LNCaP clone FGC (cell line): ENCODE measurements around the gene TUBA3D.
"Not testable (repeated sequence)": the region's sequence is repeated elsewhere in the genome, so short reads cannot be mapped to it uniquely, and the experiment has no call there.

ENCODE experiments used
- DNase-seq: peaks from one replicate; pipeline ENCODE4 v3.0.0-alpha.2; 2011; ENCODE audit warnings: low read depth
- H3K4me3 ChIP-seq: 2 replicates; pipeline ENCODE4 v1.5.1; 2011; ENCODE audit warnings: mild to moderate bottlenecking, low read depth, low read length, control low read depth
- TF ChIP-seq, protein P1 (sequence below): IDR thresholded peaks from 2 replicates; pipeline ENCODE4 v1.5.1; 2012; ENCODE audit warnings: mild to moderate bottlenecking; ENCODE audit not compliant: control insufficient read depth, insufficient read depth; ENCODE audit errors: extremely low read depth

TUBA3D gene

DNA sequence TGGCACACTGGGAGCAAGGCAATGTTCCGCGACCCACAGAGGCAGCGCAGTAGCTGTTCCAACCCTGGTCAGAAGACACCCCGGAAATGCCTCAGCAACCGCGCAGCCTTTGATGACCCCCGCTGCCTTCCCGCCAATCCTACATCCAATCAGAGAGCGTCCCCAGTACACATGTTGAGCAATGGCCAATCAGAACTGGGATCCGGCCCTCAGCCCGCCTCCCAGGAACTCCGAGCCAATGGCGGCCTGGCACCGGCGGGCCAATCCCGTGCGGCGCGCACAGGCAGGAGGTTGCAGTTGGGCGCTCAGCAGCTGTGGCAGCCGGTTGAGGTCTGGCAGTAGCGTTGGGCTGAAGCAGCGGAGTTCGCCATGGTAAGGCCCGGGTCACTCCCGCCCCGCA lies at the start of gene TUBA3D:
Gene TUBA3D (plus strand): TSS at position 289 of the 400 bp plus-strand sequence. CDS start 81 bp downstream, at position 370.
- no peak for DNase-seq
- TF ChIP-seq, protein P1, sequence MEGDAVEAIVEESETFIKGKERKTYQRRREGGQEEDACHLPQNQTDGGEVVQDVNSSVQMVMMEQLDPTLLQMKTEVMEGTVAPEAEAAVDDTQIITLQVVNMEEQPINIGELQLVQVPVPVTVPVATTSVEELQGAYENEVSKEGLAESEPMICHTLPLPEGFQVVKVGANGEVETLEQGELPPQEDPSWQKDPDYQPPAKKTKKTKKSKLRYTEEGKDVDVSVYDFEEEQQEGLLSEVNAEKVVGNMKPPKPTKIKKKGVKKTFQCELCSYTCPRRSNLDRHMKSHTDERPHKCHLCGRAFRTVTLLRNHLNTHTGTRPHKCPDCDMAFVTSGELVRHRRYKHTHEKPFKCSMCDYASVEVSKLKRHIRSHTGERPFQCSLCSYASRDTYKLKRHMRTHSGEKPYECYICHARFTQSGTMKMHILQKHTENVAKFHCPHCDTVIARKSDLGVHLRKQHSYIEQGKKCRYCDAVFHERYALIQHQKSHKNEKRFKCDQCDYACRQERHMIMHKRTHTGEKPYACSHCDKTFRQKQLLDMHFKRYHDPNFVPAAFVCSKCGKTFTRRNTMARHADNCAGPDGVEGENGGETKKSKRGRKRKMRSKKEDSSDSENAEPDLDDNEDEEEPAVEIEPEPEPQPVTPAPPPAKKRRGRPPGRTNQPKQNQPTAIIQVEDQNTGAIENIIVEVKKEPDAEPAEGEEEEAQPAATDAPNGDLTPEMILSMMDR, result no peak
- H3K4me3 ChIP-seq, result no peak within 1 kb of the TSS

DNA sequence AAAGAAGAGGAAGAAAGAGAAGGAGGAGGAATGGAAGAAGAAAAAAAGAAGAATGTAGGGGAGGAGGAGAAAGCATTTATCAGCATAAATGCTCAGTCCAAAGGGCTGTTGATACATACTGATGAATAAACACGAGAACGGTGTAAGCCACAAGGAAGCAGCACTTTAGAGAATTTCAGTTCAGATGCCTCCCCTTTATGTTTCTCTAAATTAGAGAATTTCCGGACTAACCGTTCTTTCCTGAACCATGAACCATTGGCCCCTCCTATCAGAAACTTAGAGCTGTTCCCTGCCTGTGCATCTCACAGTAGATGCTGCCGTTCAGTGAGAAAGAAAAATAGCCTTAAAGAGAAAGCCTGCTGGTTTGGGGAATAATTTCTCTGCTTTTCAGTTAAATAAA lies 49.2 kb upstream of the TUBA3D start:
- TF ChIP-seq, protein P1, result no peak
- H3K4me3 ChIP-seq, result no peak overlapping the region
- DNase-seq, result no peak

DNA sequence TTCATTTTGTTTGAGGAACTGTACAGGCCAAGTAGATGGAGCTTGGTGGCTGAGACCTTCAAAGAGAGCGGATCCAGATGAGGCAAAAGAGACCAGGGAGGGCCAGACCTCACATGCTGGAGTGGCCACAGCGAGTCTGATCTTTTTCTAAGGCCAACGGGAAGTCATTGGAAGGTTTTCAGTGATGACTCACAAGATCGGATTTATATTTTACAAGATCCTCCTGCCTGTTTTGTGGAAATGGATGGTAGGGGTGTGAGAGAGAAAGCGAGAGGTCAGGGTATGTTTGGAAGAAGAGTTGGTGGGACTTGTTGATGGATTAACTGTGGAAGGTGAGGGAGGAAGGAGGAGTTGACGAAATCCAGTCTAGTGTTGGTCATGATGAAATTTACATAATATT lies 44.6 kb upstream of the TUBA3D start:
- DNase-seq, result no peak
- H3K4me3 ChIP-seq, result no peak overlapping the region
- TF ChIP-seq, protein P1, result no peak

DNA sequence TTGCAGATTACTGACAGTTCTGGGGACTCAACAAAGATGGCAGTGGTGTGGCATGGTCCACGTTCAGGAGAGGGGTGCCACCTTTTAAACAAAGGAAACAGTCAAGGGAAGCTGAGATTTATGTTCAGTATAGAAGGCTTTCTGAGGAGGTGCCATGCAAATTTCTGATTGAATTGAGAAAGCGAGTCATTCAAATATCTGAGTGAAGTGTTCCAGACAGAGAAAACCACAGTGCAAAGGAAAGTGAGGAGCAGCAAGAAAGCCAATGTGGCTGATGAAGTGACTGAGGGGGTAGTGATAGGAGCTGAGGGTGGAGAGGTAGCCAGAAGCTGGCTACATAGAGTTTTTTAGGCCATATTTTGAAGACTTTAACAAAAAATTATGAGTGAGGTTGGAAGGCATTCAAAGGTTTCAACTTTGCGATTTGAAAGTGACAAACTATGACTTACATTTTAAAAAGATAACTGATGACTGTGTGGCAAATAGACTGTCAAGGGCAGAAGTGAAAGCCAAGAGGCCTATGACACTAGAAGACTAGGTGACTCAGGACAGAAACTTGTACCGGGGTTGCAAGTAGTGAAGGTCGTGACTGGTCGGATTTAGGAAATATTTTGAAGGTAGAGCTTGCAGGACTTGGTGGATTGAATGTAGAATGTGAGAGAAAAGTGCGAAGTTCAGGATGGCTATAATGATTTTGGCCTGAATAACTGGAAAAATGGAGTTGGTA lies 35.0 kb upstream of the TUBA3D start:
- not testable (repeated sequence) for DNase-seq, H3K4me3 ChIP-seq

DNA sequence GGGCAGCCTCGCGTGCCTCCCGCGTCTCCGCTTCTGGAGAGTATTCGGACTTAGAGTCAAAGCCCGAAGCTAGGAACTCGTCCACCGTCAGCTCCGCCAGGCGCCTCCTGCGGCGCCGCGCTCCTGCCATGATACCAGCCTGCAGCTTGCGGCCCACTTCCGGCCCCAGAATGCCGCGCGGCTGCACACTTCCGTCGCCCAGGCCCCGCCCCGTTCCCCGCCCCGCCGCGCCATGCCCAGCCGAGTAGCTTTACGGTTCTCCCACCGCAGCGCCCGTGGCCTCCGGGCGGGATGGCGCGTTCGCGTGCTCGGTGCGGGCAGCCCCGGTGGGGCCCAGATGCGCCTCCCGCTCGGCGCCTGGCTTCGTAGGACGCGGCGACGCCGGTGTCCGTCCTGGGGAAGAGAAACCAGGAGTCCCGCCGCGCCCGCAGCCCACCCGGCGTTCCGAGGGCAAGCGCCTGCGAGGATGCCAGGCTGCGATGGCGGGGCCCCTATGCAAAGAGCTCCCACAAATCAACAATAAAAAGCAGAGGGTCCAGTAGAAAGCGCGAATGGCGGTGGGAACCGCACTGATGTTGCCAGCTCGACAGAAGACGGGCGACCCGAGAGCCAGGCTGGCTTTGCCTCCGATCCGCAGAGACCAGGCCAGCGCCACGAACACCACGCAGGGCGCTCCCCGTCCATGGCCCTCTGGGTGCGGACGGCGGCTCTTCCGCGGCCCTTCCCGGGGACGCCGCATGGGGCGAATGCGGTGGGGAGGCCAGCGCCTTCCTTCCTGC lies 31.0 kb upstream of the TUBA3D start:
- DNase-seq, H3K4me3 ChIP-seq: not testable (repeated sequence)

DNA sequence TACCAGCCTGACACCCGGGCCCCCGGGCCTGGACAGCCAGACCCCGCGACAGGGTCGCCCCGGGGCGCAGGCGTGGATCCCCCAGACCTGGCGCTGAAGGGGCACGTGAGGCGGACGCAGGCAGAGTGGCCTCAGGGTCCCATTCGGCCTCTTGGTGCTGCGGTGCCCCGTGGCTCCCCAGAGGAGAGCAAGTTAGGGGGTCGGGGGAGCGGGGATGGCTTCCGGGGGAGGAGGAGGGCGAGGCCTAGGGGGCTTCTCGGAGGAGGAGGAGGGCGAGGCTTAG lies 30.5 kb upstream of the TUBA3D start:
- not testable (repeated sequence) for DNase-seq, H3K4me3 ChIP-seq

DNA sequence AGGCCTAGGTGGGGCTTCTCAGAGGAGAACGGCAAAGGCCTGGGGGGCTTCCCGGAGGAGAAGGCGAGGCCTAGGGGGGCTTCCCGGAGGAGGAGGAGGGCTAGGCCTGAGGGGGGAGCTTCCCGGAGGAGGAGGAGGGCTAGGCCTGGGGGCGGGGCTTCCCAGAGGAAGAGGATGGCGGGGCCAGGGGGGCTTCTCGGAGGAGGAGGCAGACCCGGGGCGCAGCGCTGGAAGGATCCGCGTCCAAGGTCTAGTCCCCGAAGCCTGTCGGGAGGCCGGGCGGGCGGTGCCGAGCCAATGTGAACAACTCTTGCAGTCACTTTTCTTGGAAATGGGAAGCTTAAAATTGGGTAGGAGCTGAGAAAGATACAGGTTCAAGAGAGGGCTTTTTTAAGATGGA lies 30.0 kb upstream of the TUBA3D start:
- no peak overlapping the region for H3K4me3 ChIP-seq
- TF ChIP-seq, protein P1, result no peak
- no peak for DNase-seq

DNA sequence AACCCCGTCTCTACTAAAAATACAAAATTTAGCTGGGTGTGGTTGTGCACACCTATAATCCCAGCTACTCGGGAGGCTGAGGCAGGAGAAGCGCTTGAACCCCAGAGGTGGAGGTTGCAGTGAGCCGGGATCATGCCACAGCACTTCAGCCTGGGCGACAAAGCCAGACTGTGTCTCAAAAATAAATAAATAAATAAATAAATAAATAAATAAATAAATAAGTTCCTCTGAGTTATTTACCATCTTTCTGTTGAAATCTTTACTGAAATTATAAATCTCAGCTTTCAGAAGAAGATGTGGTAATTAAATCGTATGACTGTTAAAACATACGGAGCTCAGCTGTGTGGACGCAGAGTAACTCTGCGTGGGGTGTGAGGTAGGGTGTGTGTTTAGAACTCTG lies 27.9 kb upstream of the TUBA3D start:
- DNase-seq, H3K4me3 ChIP-seq: not testable (repeated sequence)

DNA sequence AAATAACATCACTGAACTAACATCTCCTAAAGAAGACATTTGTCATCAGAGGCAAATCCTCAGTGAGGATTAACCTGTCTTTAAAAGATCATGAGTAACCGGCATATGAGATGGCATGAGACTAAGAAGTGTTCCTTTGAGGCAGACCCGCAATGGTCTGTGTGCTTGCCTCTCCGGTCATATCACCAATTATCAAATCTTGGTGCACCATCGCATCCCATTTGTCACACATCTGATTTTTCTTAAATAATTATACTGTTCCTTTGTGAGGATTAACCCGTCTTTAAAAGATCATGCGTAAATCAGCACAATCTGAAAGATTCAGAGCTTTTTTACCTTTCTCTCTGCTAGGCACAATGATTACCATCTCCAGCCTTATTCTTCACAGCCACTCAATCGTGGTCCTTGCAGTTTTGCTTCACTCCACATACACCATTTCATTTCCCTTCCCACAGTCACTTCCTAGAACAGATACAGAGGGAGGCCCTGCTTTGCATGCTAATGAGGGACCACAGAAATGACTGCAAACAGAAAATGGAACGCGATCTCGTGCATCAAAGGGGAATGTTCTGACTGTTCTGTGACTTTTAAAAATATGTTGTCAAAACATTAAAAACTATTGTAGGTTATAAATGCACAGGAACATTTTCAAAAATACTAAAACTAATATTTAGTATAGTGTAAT lies 24.5 kb upstream of the TUBA3D start:
- H3K4me3 ChIP-seq, DNase-seq: not testable (repeated sequence)

DNA sequence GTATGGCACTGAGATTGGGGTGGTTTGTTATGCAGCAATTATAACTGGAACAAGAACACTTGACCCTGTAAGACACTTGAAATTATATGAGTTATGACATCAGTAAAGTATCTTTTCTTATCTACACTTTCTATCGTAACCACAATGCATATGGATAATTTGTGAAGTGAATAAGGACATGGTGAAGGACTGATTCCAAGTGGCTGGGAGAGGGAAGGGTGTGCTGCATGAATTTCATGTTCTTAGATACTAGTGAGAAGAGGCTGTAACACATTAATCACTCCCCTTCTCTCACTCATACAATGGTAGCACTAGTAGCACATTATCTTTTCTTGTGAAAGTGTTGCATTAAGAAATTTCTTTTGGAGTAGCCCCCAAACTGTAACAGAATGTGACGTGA lies 21.0 kb upstream of the TUBA3D start:
- H3K4me3 ChIP-seq, DNase-seq: not testable (repeated sequence)

DNA sequence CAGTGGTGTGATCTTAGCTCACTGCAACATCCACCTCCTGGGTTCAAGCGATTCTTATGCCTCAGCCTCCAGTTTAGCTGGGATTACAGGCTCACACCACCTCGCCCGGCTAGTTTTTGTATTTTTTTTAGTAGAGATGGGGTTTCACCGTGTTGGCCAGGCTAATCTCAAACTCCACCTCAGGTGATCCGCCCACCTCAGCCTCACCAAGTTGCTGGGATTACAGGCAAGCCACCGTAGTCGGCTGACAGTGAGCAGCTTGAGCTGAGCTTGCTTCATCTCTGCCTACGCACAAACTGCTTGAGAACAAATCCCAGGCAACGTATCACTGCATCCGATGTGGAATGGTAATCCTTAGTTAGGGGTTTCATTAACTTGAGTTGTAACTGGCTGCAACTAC lies 8.2 kb upstream of the TUBA3D start:
- DNase-seq, H3K4me3 ChIP-seq: not testable (repeated sequence)

DNA sequence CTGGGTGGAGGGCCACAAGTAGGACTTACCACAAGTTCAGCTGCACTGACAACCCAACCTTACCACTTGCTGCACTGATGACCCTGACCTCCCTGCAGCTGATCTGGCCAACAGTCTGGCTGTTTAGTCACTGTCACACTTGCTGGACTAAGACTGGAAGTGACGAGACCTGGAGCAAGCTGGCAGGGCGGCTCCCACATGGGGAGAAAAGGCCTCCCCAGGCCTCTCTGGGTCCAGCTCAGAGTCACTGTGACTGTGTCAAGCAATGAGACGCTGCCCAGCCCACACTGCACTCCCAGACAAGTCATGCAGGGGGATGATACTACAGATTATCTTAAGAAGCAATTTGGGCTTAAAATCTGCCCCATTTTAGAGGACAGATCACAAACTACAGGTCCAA lies 5.0 kb upstream of the TUBA3D start:
- H3K4me3 ChIP-seq, DNase-seq: not testable (repeated sequence)

DNA sequence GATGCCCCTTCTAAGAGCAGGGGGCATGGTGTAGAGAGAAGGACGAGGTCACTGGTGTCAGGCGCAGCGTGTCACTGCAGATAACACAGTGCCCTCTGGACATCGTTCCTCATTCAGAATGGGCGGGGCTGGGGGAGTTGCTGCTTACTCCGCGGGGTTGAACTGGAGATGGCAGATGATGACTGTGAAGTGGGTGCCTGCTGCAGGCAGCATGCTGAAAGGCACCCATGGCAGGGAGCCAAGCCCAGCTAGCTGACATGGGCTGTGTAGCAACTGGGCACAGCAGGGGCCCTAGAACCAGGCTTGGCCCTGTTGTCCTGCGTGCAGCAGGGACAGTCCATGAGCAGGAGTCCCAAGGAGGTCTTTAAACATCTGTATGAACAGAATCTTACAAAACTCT lies 4.3 kb upstream of the TUBA3D start:
- not testable (repeated sequence) for DNase-seq, H3K4me3 ChIP-seq

DNA sequence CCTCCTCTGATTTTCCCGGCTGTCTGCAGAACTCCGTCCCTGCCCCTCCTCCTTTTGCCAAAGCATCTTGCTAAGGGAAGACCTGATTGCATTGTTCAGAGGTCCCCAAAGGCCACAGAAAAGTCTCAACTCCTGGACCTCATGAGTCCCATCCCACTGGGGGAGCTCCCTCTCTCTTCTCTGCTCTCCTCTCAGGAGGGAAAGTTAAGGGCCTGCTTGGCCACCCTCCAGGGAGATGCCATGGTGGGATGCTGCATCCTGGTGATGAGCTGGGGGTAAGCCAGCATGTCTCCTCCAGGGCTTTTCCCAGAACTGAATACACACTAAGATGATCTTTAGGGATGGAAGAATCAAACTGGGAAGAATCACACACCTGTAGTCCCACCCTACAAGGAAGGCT lies 2.7 kb upstream of the TUBA3D start:
- H3K4me3 ChIP-seq, DNase-seq: not testable (repeated sequence)
